Right kidney (tissue), 1 donor: ENCODE results near the gene PEX5.
"Not testable (repeated sequence)": the region's sequence is repeated elsewhere in the genome, so short reads cannot be mapped to it uniquely, and the experiment has no call there.

ENCODE experiments used
- DNase-seq: peaks from one replicate; pipeline ENCODE4 v3.0.0-alpha.2; 2016

Gene PEX5

GRCh38 chr12:7158781-7159609 lies 30.5 kb upstream of the PEX5 start:
- no peak for DNase-seq

- DNase-seq = no peak
These were observed 29.3 kb upstream of the PEX5 start for GRCh38 chr12:7160183-7160582.

- no peak for DNase-seq
These were observed 28.2 kb upstream of the PEX5 start for GRCh38 chr12:7161327-7161726.

GRCh38 chr12:7161811-7162210 lies 27.7 kb upstream of the PEX5 start:
- no peak for DNase-seq

- peak; percentile 33 for DNase-seq
These were observed 26.8 kb upstream of the PEX5 start for GRCh38 chr12:7162691-7163114.

- DNase-seq = no peak
These were observed 19.5 kb upstream of the PEX5 start for GRCh38 chr12:7169951-7170350.

GRCh38 chr12:7171854-7172253 lies 17.6 kb upstream of the PEX5 start:
- DNase-seq = no peak

GRCh38 chr12:7175493-7175892 lies 14.0 kb upstream of the PEX5 start:
- no peak for DNase-seq

GRCh38 chr12:7176595-7176994 lies 12.9 kb upstream of the PEX5 start:
- DNase-seq = no peak

- no peak for DNase-seq
These were observed 11.0 kb upstream of the PEX5 start for GRCh38 chr12:7178481-7178880.

- no peak for DNase-seq
These were observed 8.8 kb upstream of the PEX5 start for GRCh38 chr12:7180685-7181084.

GRCh38 chr12:7186058-7186457 lies 3.4 kb upstream of the PEX5 start:
- DNase-seq = not testable (repeated sequence)

- DNase-seq = peak; percentile 78
These were observed 706 bp upstream of the PEX5 start for GRCh38 chr12:7188562-7189397.

GRCh38 chr12:7190268-7191055 lies 976 bp downstream of the PEX5 start:
- DNase-seq = no peak

GRCh38 chr12:7193674-7194073 lies 4.2 kb downstream of the PEX5 start:
- no peak for DNase-seq

- DNase-seq = no peak
These were observed 8.4 kb downstream of the PEX5 start for GRCh38 chr12:7197841-7198240.

GRCh38 chr12:7203109-7203508 lies 13.6 kb downstream of the PEX5 start:
- no peak for DNase-seq

- no peak for DNase-seq
These were observed 15.6 kb downstream of the PEX5 start for GRCh38 chr12:7205091-7205490.

- no peak for DNase-seq
These were observed 17.2 kb downstream of the PEX5 start for GRCh38 chr12:7206691-7207090.

- no peak for DNase-seq
These were observed 18.6 kb downstream of the PEX5 start for GRCh38 chr12:7207866-7208625.

- no peak for DNase-seq
These were observed 20.5 kb downstream of the PEX5 start for GRCh38 chr12:7209958-7210357.

- DNase-seq = no peak
These were observed 21.2 kb downstream of the PEX5 start for GRCh38 chr12:7210642-7211151.
